DOHH2 (cell line): ENCODE measurements around the gene TPBGL.

ENCODE experiments used
- CTCF ChIP-seq: fragments of 200-600 bp; sonication (generic); IDR thresholded peaks from one replicate; pipeline ENCODE4 v1.5.1; 2014; ENCODE audit warnings: antibody characterized with exemption, mild to moderate bottlenecking, low read depth, low read length; ENCODE audit not compliant: poor library complexity, severe bottlenecking
- EZH2phosphoT487 ChIP-seq: fragments of 200-600 bp; sonication (generic); IDR thresholded peaks from 2 replicates; pipeline ENCODE4 v1.6.1; 2017; ENCODE audit warnings: borderline replicate concordance, mild to moderate bottlenecking, antibody characterized with exemption, low read length, moderate library complexity, mixed read lengths

- TF ChIP-seq CTCF, result no peak
- no peak for TF ChIP-seq EZH2phosphoT487
Measured at GRCh38 chr11:75212411-75212810, 28.2 kb upstream of the TPBGL start.
